ENCODE data around the gene ARID5B.

The ARID5B gene

DNA sequence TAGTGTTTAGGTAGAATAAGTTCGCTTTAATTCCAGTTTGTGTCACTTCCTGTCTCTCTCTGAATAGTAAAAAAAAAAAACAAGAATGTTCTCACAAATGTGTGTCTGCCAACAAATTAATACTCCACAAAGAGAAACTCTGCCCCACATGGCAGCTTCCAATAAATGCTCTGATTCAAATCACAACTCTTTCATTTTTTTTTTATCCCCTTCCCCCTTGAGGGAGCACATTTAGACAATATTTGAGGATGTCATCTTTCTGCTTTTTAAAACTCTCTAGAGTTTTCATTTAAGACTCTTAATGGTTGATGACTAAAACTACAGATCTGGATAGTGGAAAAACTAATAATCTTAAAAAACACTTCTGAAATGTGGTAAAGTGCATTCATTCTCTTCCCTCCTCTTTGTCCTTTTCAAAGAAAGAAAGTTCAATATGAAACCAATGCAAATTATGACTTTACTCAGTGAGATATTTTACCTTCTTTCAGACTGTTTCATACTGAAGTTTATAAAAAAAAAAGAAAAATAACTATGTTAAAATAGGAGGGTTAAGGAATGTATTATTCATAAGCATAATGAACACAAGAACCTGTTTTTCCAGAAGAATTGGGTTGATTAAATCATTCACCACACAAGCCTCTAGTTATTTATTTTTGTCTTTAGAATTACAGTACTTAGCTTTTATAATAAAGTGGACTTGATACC, 42.3 kb downstream of the ARID5B start:
- TF ChIP-seq, protein P1, sequence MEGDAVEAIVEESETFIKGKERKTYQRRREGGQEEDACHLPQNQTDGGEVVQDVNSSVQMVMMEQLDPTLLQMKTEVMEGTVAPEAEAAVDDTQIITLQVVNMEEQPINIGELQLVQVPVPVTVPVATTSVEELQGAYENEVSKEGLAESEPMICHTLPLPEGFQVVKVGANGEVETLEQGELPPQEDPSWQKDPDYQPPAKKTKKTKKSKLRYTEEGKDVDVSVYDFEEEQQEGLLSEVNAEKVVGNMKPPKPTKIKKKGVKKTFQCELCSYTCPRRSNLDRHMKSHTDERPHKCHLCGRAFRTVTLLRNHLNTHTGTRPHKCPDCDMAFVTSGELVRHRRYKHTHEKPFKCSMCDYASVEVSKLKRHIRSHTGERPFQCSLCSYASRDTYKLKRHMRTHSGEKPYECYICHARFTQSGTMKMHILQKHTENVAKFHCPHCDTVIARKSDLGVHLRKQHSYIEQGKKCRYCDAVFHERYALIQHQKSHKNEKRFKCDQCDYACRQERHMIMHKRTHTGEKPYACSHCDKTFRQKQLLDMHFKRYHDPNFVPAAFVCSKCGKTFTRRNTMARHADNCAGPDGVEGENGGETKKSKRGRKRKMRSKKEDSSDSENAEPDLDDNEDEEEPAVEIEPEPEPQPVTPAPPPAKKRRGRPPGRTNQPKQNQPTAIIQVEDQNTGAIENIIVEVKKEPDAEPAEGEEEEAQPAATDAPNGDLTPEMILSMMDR (IDR thresholded peaks at IDR 0.05; ENCODE audit: extremely low read depth, missing control alignments): no peak
- no peak for DNase-seq (ENCODE audit: low spot score)

DNA sequence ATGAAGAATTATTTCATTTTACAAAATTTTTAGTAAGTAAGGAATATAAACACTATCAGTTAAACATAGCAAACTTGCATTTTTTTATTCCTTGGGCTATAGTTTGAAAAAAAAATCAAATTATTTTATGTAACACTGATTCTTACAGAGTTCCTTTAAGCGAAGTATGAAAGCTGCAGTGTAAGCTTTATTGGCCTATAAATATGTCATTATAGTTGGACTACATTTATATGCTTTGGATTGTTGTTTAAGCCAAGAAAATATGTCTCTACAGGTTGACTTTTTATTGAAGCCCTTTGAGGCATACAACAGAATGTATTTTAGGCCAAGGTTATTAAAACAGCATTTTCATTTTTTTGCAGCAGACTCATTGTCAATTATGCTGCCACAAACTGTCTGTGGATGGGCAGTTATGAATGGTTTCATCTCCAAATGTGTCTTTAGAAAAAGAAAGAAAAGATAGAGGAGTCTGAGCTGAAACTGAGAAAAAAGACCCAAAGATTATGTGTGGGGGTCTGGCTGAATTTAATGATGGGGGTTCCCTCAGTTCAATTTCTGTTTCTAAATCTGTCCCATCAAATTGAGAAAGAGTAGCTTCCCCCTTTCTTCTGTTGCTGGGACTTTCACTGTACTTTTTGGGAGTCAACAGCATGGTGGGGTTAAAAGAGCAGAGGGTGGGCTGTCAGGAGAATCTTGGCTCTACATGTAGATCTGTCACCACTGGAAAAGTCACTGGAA, 43.1 kb downstream of the ARID5B start:
- TF ChIP-seq, protein P1 (IDR thresholded peaks at IDR 0.05; ENCODE audit: extremely low read depth, missing control alignments): no peak
- no peak for DNase-seq (ENCODE audit: low spot score)

DNA sequence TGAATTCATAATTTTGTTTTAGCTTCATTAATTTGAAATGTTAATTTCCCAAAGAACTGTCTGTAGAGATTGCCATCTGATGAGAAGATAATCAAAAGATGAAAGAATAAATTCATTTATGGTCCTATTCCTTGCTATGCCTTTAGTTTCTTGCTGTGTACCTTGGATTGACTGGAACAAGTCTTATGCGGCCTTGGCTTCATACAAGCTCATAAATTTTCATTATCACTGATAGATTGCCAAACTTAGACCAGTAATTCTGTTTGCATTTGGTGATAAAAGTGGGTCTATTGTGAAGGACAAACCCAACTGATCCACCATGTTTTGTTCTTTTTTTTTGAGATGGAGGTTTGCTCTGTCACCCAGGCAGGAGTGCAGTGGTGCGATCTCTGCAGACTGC, 48.2 kb downstream of the ARID5B start:
- DNase-seq (ENCODE audit: low spot score): no peak
- TF ChIP-seq, protein P1 (IDR thresholded peaks at IDR 0.05; ENCODE audit: extremely low read depth, missing control alignments): no peak

DNA sequence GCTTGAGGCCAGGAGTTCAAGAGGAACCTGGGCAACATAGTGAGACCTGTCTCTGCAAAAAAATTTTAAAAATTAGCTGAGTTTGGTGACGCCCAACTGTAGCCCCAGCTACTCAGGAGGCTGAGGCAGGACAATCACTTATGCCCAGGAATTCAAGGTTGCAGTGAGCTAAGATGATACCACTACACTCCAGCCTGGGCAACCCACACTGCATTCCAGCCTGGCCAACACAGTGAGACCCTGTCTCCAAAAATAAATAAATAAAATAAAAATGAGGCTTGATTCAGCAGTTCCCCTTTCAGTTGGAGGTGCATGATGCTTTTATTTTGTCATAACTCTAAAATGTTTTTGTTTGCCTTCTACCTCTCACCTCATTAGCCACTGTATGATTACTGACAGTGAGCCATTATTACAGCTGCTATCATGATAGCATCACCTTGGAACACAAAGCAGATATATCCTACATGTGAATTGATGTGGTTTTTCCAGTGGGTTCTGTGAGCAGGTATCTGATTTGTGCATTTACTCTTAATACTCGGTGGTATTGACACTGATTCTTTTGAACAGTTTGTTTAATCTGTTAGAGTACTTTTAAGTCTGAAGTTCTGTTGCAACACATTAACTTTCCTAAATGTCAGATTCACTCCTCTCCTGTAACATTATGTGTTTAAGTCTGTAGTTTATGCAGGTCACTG, 49.1 kb downstream of the ARID5B start:
- DNase-seq (ENCODE audit: low spot score): no peak
- TF ChIP-seq, protein P1 (IDR thresholded peaks at IDR 0.05; ENCODE audit: extremely low read depth, missing control alignments): no peak

DNA sequence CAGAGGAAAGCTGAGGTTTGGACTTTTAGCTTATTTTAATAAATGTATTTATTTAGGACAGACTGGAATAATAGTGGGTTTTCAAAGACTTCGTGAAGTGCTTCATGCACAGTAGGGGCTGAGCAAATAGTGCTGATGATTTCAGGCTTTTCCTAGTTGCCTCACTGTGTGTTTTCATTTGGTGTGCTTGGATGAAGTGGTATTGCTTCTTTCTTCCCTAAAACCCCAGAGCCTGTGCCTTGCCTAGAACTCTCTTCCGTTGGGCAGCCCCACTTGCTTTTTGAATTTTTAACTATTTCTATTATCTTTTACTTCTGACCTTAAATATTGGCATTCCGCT, 49.6 kb downstream of the ARID5B start:
- TF ChIP-seq, protein P1 (IDR thresholded peaks at IDR 0.05; ENCODE audit: extremely low read depth, missing control alignments): no peak
- DNase-seq (ENCODE audit: low spot score): no peak

DNA sequence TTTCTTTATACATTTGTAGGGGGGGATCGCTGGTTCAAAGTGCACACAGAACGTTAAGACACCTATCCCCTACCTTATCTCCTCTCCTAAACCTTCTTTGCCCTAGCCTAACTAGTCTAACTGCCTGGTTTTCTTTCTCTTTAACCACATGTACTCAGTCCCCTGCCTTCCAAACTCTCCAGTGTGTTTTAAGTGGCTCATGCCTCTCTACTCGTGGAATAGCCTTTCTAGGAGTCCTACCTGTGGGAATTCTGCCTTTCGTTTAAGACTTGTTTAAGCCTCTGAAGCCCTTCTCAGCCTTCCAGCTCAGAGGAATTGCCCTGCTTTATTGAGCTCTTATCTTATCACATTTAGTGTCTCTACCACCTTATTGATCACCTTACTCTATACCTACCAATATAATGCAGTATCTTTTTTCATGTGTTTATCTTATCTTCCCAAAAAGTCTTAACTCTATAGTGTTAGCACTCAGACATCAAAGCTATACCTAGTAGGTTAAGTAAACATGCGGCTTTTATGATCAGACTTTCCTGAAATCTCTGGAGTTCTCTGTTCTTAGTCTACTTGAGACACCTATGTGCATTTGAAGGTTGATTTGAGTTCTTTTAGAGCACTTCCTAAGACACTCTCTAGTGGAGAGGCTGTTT, 50.7 kb downstream of the ARID5B start:
- TF ChIP-seq, protein P1 (IDR thresholded peaks at IDR 0.05; ENCODE audit: extremely low read depth, missing control alignments): no peak
- no peak for DNase-seq (ENCODE audit: low spot score)
